MM.1S (cell line): ENCODE results near the gene PLXNA4.

Source experiments
- DNase-seq: peaks from one replicate; pipeline ENCODE4 v3.0.0-alpha.2; 2015
- H2AFZ ChIP-seq: fragments of 300-600 bp; sonication (generic); 2 replicates; pipeline ENCODE4 v1.6.0; 2016; ENCODE audit warnings: antibody characterized with exemption, low read length
- H3F3A ChIP-seq: fragments of 300-600 bp; sonication (generic); 2 replicates; pipeline ENCODE4 v1.6.1; 2016; ENCODE audit warnings: mild to moderate bottlenecking, antibody characterized with exemption, low read length, moderate library complexity, mixed read lengths; ENCODE audit not compliant: insufficient read depth
- H3K27ac ChIP-seq: fragments of 300-600 bp; sonication (generic); 2 replicates; pipeline ENCODE4 v1.5.1; 2016; ENCODE audit warnings: mild to moderate bottlenecking, low read length
- H3K27me3 ChIP-seq: fragments of 300-600 bp; sonication (generic); replicated peaks from 2 replicates; pipeline ENCODE4 v1.6.0; 2016; ENCODE audit warnings: low read length; ENCODE audit not compliant: insufficient read depth
- H3K36me3 ChIP-seq: fragments of 300-600 bp; sonication (generic); replicated peaks from 2 replicates; pipeline ENCODE4 v1.6.1; 2016; ENCODE audit warnings: mild to moderate bottlenecking, low read length, mixed read lengths; ENCODE audit not compliant: insufficient read depth
- H3K4me1 ChIP-seq: fragments of 300-600 bp; sonication (generic); 2 replicates; pipeline ENCODE4 v1.6.1; 2016; ENCODE audit warnings: low read length, mixed read lengths
- H3K4me2 ChIP-seq: fragments of 300-600 bp; sonication (generic); 2 replicates; pipeline ENCODE4 v1.6.0; 2016; ENCODE audit warnings: low read depth, low read length
- H3K4me3 ChIP-seq: fragments of 300-600 bp; sonication (generic); 2 replicates; pipeline ENCODE4 v1.5.1; 2016; ENCODE audit warnings: low read length, mixed read lengths
- H3K79me2 ChIP-seq: fragments of 300-600 bp; sonication (generic); 2 replicates; pipeline ENCODE4 v1.6.1; 2016; ENCODE audit warnings: mixed run types, low read length, mixed read lengths
- H3K9ac ChIP-seq: fragments of 300-600 bp; sonication (generic); 2 replicates; pipeline ENCODE4 v1.6.1; 2016; ENCODE audit warnings: low read length, mixed read lengths
- H3K9me2 ChIP-seq: fragments of 300-600 bp; sonication (generic); replicated peaks from 2 replicates; pipeline ENCODE4 v1.6.1; 2016; ENCODE audit warnings: mild to moderate bottlenecking, low read length, mixed read lengths; ENCODE audit not compliant: insufficient read depth
- H3K9me3 ChIP-seq: fragments of 300-600 bp; sonication (generic); replicated peaks from 2 replicates; pipeline ENCODE4 v1.6.1; 2016; ENCODE audit warnings: mild to moderate bottlenecking, low read length, mixed read lengths; ENCODE audit not compliant: insufficient read depth
- H4K20me1 ChIP-seq: fragments of 300-600 bp; sonication (generic); 2 replicates; pipeline ENCODE4 v1.6.1; 2016; ENCODE audit warnings: mild to moderate bottlenecking, low read length, moderate library complexity, mixed read lengths; ENCODE audit not compliant: insufficient read depth
- EZH2 ChIP-seq: fragments of 300-600 bp; sonication (generic); optimal IDR thresholded peaks from 2 replicates; pipeline ENCODE3; 2017; ENCODE audit warnings: low read depth, mild to moderate bottlenecking, antibody characterized with exemption, low read length, mixed read lengths
- EZH2phosphoT487 ChIP-seq: fragments of 300-600 bp; sonication (generic); IDR thresholded peaks from 2 replicates; pipeline ENCODE4 v1.6.1; 2018; ENCODE audit warnings: antibody characterized with exemption, low read length
- TF ChIP-seq, protein P1 (sequence below): fragments of 300-600 bp; sonication (generic); IDR thresholded peaks from 2 replicates; pipeline ENCODE4 v1.5.1; 2016; ENCODE audit warnings: antibody characterized with exemption, low read length, mixed read lengths

PLXNA4 gene

GRCh38 chr7:132117181-132117580 is 459.1 kb downstream of the PLXNA4 start:
- Histone ChIP-seq H3F3A (no peaks in the 10 kb centered on the region), H3K36me3 (no peaks in the 10 kb centered on the region), H3K9ac (no peak overlapping the region), H3K27me3 (no peaks in the 10 kb centered on the region), H3K9me3 (no peaks in the 10 kb centered on the region), H2AFZ (no peak overlapping the region), H3K9me2 (no peaks in the 10 kb centered on the region), H3K79me2 (no peaks in the 10 kb centered on the region), H3K4me3 (no peak overlapping the region), H4K20me1 (no peaks in the 10 kb centered on the region), H3K27ac (no peak overlapping the region), H3K4me1 (no peaks in the 10 kb centered on the region), H3K4me2 (no peak overlapping the region)
- no peak for DNase-seq
- TF ChIP-seq EZH2: no peak
- TF ChIP-seq, protein P1, sequence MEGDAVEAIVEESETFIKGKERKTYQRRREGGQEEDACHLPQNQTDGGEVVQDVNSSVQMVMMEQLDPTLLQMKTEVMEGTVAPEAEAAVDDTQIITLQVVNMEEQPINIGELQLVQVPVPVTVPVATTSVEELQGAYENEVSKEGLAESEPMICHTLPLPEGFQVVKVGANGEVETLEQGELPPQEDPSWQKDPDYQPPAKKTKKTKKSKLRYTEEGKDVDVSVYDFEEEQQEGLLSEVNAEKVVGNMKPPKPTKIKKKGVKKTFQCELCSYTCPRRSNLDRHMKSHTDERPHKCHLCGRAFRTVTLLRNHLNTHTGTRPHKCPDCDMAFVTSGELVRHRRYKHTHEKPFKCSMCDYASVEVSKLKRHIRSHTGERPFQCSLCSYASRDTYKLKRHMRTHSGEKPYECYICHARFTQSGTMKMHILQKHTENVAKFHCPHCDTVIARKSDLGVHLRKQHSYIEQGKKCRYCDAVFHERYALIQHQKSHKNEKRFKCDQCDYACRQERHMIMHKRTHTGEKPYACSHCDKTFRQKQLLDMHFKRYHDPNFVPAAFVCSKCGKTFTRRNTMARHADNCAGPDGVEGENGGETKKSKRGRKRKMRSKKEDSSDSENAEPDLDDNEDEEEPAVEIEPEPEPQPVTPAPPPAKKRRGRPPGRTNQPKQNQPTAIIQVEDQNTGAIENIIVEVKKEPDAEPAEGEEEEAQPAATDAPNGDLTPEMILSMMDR: no peak
- no peak for TF ChIP-seq EZH2phosphoT487

DNA sequence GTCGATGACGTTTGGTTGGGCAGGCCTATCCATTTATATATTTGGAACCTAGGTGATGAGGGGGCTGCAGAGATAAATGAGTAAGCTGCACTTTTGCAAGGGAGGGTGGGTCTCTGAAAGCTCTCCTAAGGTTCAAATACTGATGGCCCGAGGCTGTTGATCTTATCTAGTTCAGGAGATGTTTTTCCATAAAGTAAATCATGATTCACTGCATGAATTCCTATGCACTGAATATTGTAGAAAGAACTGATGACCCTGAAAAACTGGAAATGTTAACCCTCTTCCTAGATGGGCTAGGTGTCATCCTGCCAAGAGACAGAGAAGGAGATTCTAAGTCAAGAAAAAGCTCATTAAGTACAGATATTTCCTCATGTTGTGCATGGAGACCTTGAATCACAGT is 459.9 kb downstream of the PLXNA4 start:
- no peaks in the 10 kb centered on the region for H3F3A ChIP-seq
- H3K9me2 ChIP-seq: no peaks in the 10 kb centered on the region
- no peaks in the 10 kb centered on the region for H3K9me3 ChIP-seq
- H3K27ac ChIP-seq: no peak overlapping the region
- H3K4me2 ChIP-seq: no peak overlapping the region
- H3K4me1 ChIP-seq: no peaks in the 10 kb centered on the region
- DNase-seq: no peak
- H3K9ac ChIP-seq: no peak overlapping the region
- no peak overlapping the region for H2AFZ ChIP-seq
- H4K20me1 ChIP-seq: no peaks in the 10 kb centered on the region
- no peak overlapping the region for H3K4me3 ChIP-seq
- no peaks in the 10 kb centered on the region for H3K36me3 ChIP-seq
- H3K27me3 ChIP-seq: no peaks in the 10 kb centered on the region
- TF ChIP-seq EZH2phosphoT487: no peak
- no peak for TF ChIP-seq EZH2
- TF ChIP-seq, protein P1: no peak
- no peaks in the 10 kb centered on the region for H3K79me2 ChIP-seq

GRCh38 chr7:132115758-132116157 is 460.5 kb downstream of the PLXNA4 start:
- no peaks in the 10 kb centered on the region for H3K36me3 ChIP-seq
- no peak overlapping the region for H3K4me2 ChIP-seq
- H3K4me1 ChIP-seq: no peaks in the 10 kb centered on the region
- H3F3A ChIP-seq: no peaks in the 10 kb centered on the region
- no peak overlapping the region for H3K9ac ChIP-seq
- H3K4me3 ChIP-seq: no peak overlapping the region
- H4K20me1 ChIP-seq: no peaks in the 10 kb centered on the region
- TF ChIP-seq EZH2phosphoT487 (no peak), EZH2 (no peak)
- TF ChIP-seq, protein P1: no peak
- no peaks in the 10 kb centered on the region for H3K79me2 ChIP-seq
- DNase-seq: no peak
- no peaks in the 10 kb centered on the region for H3K27me3 ChIP-seq
- H3K27ac ChIP-seq: no peak overlapping the region
- no peak overlapping the region for H2AFZ ChIP-seq
- H3K9me3 ChIP-seq: no peaks in the 10 kb centered on the region
- H3K9me2 ChIP-seq: no peaks in the 10 kb centered on the region

DNA sequence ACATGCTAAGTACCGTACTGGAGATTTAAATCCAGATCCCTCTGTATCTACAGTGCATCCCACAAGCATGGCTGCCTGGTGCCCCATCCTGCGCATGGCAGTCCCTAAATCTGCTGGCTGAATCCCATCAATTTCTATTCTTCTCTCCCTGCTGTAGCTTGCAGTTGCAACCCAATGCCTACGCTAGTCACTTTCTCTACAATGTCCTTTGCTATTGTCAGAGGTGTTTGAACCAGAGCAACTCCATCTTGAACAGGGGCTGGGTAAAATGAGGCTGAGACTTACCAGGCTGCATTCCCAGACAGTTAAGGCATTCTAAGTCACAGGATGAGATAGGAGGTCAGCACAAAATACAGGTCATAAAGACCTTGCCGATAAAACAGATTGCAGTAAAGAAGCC is 461.2 kb downstream of the PLXNA4 start:
- Histone ChIP-seq H3K36me3 (no peaks in the 10 kb centered on the region), H3K27ac (no peak overlapping the region), H2AFZ (no peak overlapping the region), H3K9ac (no peak overlapping the region), H4K20me1 (no peaks in the 10 kb centered on the region), H3K27me3 (no peaks in the 10 kb centered on the region), H3K9me2 (no peaks in the 10 kb centered on the region), H3K79me2 (no peaks in the 10 kb centered on the region), H3K4me2 (no peak overlapping the region), H3K4me3 (no peak overlapping the region), H3K9me3 (no peaks in the 10 kb centered on the region), H3K4me1 (no peaks in the 10 kb centered on the region), H3F3A (no peaks in the 10 kb centered on the region)
- TF ChIP-seq, protein P1: no peak
- TF ChIP-seq EZH2: no peak
- no peak for TF ChIP-seq EZH2phosphoT487
- DNase-seq: no peak
